IMR-90 (cell line): ENCODE results near the gene RGL4.

ENCODE experiments used
- BHLHE40 ChIP-seq: fragments of 150-350 bp; IDR thresholded peaks from 2 replicates; pipeline ENCODE4 v1.6.1; 2016; ENCODE audit warnings: mild to moderate bottlenecking, low read depth, low read length
- CEBPB ChIP-seq: IDR thresholded peaks from 2 replicates; pipeline ENCODE4 v1.6.1; 2012; ENCODE audit warnings: low read depth, low read length, improper control_type of control experiment
- CHD1 ChIP-seq: IDR thresholded peaks from 2 replicates; pipeline ENCODE4 v1.6.1; 2012; ENCODE audit warnings: low read depth, low read length, improper control_type of control experiment
- MAFK ChIP-seq: IDR thresholded peaks from 2 replicates; pipeline ENCODE4 v1.6.1; 2012; ENCODE audit warnings: low read depth, low read length, improper control_type of control experiment
- MXI1 ChIP-seq: IDR thresholded peaks from 2 replicates; pipeline ENCODE4 v1.6.1; 2012; ENCODE audit warnings: low read depth, mild to moderate bottlenecking, low read length, moderate library complexity, borderline replicate concordance
- POLR2A ChIP-seq: IDR thresholded peaks from 2 replicates; pipeline ENCODE4 v1.6.1; 2012; ENCODE audit warnings: mild to moderate bottlenecking, low read depth, low read length
- RAD21 ChIP-seq: IDR thresholded peaks from 2 replicates; pipeline ENCODE4 v1.6.1; 2012; ENCODE audit warnings: low read length, improper control_type of control experiment
- RFX5 ChIP-seq: IDR thresholded peaks from 2 replicates; pipeline ENCODE4 v1.8.0; 2012; ENCODE audit warnings: low read depth, mild to moderate bottlenecking, low read length, moderate library complexity
- SMC3 ChIP-seq: fragments of 150-350 bp; IDR thresholded peaks from 2 replicates; pipeline ENCODE4 v1.6.1; 2016; ENCODE audit warnings: low read depth, mild to moderate bottlenecking, antibody characterized with exemption, low read length, moderate library complexity
- TF ChIP-seq, protein P1 (sequence below): conservative IDR thresholded peaks from 2 replicates; pipeline ENCODE4 v1.5.1; 2012; ENCODE audit warnings: mild to moderate bottlenecking, low read depth, low read length, improper control_type of control experiment
- TF ChIP-seq, protein P2 (sequence below): fragments of 150-350 bp; IDR thresholded peaks from 2 replicates; pipeline ENCODE4 v1.6.1; 2017; ENCODE audit warnings: mild to moderate bottlenecking, antibody characterized with exemption, low read length, low read depth

DNA sequence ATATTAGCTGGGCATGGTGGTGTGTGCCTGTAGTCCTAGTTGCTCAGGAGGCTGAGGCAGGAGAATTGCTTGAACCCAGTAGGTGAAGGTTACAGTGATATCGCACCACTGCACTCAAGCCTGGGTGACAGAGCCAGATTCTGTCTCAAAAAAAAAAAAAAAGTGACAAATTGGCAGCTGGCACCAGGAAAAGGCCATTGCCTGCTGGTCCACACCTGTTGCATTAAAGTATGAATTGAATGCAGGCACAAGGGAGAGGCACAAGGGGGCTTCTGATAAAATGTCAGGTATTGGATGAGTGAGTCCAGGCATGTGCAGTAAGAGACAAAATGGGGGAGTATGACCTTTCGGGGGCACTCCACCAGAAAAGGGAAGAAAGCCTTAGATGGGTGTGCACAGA lies 31.9 kb downstream of the RGL4 start:
- TF ChIP-seq POLR2A (no peak), RFX5 (no peak), RAD21 (no peak), SMC3 (no peak), BHLHE40 (no peak), CHD1 (no peak), MXI1 (no peak), CEBPB (no peak), MAFK (no peak)
- TF ChIP-seq, protein P1, sequence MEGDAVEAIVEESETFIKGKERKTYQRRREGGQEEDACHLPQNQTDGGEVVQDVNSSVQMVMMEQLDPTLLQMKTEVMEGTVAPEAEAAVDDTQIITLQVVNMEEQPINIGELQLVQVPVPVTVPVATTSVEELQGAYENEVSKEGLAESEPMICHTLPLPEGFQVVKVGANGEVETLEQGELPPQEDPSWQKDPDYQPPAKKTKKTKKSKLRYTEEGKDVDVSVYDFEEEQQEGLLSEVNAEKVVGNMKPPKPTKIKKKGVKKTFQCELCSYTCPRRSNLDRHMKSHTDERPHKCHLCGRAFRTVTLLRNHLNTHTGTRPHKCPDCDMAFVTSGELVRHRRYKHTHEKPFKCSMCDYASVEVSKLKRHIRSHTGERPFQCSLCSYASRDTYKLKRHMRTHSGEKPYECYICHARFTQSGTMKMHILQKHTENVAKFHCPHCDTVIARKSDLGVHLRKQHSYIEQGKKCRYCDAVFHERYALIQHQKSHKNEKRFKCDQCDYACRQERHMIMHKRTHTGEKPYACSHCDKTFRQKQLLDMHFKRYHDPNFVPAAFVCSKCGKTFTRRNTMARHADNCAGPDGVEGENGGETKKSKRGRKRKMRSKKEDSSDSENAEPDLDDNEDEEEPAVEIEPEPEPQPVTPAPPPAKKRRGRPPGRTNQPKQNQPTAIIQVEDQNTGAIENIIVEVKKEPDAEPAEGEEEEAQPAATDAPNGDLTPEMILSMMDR: no peak
- TF ChIP-seq, protein P2, sequence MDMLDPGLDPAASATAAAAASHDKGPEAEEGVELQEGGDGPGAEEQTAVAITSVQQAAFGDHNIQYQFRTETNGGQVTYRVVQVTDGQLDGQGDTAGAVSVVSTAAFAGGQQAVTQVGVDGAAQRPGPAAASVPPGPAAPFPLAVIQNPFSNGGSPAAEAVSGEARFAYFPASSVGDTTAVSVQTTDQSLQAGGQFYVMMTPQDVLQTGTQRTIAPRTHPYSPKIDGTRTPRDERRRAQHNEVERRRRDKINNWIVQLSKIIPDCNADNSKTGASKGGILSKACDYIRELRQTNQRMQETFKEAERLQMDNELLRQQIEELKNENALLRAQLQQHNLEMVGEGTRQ: no peak
